ENCODE measurements around the gene MAGEB1.

The MAGEB1 gene

DNA sequence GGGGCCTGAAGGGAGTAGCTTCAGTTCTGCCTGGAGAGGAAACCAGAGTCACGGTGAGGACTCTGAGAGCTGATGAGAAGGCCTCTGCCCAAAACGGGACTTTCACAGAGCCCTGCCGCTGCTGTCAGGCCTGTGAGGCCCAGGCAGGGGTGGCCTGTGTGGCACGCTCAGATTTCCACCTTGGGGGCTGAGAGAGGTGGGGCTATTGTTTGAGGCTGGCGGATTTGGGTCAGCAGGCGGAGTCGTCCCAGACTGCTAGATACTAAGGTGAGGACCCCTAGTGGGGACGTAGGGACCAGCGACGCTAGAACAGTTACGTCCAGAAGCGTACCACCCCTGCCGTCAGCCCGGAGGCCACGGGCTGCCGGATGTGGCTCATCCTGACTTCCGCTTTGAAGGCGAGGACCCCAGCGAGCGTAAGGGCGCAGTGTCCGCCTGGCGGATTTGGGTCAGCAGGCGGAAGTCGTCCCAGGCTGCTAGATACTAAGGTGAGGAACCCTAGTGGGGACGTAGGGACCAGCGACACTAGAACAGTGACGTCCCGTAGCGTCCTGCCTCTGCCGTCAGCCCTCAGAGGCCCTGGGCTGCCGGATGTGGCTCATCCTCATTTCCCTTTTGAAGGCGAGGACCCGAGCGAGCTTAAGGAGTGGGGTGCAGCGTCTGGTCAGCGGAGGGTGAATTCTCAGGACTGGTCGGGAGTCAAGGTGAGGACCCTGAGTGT, at the start of gene MAGEB1:
Gene MAGEB1 (plus strand): TSS at position 378 of the 721 bp plus-strand sequence. CDS start 3,348 bp downstream, outside the sequence.
- no peak within 1 kb of the TSS for H3K27ac ChIP-seq (ENCODE audit: low read depth, low read length)
- no peaks in the 10 kb centered on the region for H3K36me3 ChIP-seq (ENCODE audit: control insufficient read depth in 1 of 2, insufficient read depth in 2 of 2, low read length in 2 of 2)
- H3K27me3 ChIP-seq (ENCODE audit: control insufficient read depth in 1 of 2, insufficient read depth in 2 of 2, low read length in 2 of 2) = no peaks in the 10 kb centered on the region
- H3K9ac ChIP-seq (ENCODE audit: low read depth in 1 of 2, low read length in 2 of 2) = no peak within 1 kb of the TSS
- no peaks in the 10 kb centered on the region for H3K4me1 ChIP-seq (ENCODE audit: control insufficient read depth in 1 of 2, insufficient read depth in 2 of 2, low read length in 2 of 2)
- H3K9me3 ChIP-seq (ENCODE audit: control insufficient read depth in 1 of 2, low read length in 2 of 2) = no peaks in the 10 kb centered on the region
- no peak within 1 kb of the TSS for H3K4me3 ChIP-seq (ENCODE audit: low read depth in 1 of 2, low read length in 2 of 2)

GRCh38 chrX:30212172-30212571, 34.8 kb upstream of the MAGEB1 start:
- no peaks in the 10 kb centered on the region for H3K4me1 ChIP-seq (ENCODE audit: control insufficient read depth in 1 of 2, insufficient read depth in 2 of 2, low read length in 2 of 2)
- no peak overlapping the region for H3K27ac ChIP-seq (ENCODE audit: low read depth, low read length)
- no peaks in the 10 kb centered on the region for H3K9me3 ChIP-seq (ENCODE audit: control insufficient read depth in 1 of 2, low read length in 2 of 2)
- no peaks in the 10 kb centered on the region for H3K27me3 ChIP-seq (ENCODE audit: control insufficient read depth in 1 of 2, insufficient read depth in 2 of 2, low read length in 2 of 2)
- no peaks in the 10 kb centered on the region for H3K36me3 ChIP-seq (ENCODE audit: control insufficient read depth in 1 of 2, insufficient read depth in 2 of 2, low read length in 2 of 2)
- H3K4me3 ChIP-seq (ENCODE audit: low read depth in 1 of 2, low read length in 2 of 2) = no peak overlapping the region
- no peak overlapping the region for H3K9ac ChIP-seq (ENCODE audit: low read depth in 1 of 2, low read length in 2 of 2)

GRCh38 chrX:30215357-30215843, 31.5 kb upstream of the MAGEB1 start, which contains the start of gene MAGEB2:
Gene MAGEB2, plus strand, starts transcription at chrX:30215563. Its CDS starts 3,018 bp downstream, at chrX:30218581.
- no peaks in the 10 kb centered on the region for H3K4me1 ChIP-seq (ENCODE audit: control insufficient read depth in 1 of 2, insufficient read depth in 2 of 2, low read length in 2 of 2)
- H3K9me3 ChIP-seq (ENCODE audit: control insufficient read depth in 1 of 2, low read length in 2 of 2) = no peaks in the 10 kb centered on the region
- H3K27ac ChIP-seq (ENCODE audit: low read depth, low read length) = no peak within 1 kb of the TSS
- H3K36me3 ChIP-seq (ENCODE audit: control insufficient read depth in 1 of 2, insufficient read depth in 2 of 2, low read length in 2 of 2) = no peaks in the 10 kb centered on the region
- no peaks in the 10 kb centered on the region for H3K27me3 ChIP-seq (ENCODE audit: control insufficient read depth in 1 of 2, insufficient read depth in 2 of 2, low read length in 2 of 2)
- H3K4me3 ChIP-seq (ENCODE audit: low read depth in 1 of 2, low read length in 2 of 2) = no peak within 1 kb of the TSS
- no peak within 1 kb of the TSS for H3K9ac ChIP-seq (ENCODE audit: low read depth in 1 of 2, low read length in 2 of 2)

DNA sequence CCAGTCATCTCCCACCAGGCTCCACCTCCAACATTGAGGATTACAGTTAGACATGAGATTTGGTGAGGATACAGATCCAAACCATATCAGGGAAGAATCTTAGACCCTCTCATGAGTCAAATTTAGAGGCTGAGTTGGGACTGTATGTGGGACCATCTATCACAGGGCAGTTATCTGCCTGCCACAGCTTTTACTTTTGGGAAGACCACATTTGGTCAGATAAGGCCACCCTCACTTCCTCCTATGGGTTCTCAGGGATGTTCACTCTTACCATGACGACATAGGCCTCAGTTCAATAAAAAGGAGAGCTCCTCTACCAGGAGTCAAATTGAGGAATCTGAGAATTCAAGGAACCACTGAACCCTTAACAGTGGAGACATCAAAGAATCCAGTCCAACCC, 29.5 kb upstream of the MAGEB1 start:
- Histone ChIP-seq H3K4me1 (ENCODE audit: control insufficient read depth in 1 of 2, insufficient read depth in 2 of 2, low read length in 2 of 2) (no peaks in the 10 kb centered on the region), H3K36me3 (ENCODE audit: control insufficient read depth in 1 of 2, insufficient read depth in 2 of 2, low read length in 2 of 2) (no peaks in the 10 kb centered on the region), H3K9ac (ENCODE audit: low read depth in 1 of 2, low read length in 2 of 2) (no peak overlapping the region), H3K27ac (ENCODE audit: low read depth, low read length) (no peak overlapping the region), H3K9me3 (ENCODE audit: control insufficient read depth in 1 of 2, low read length in 2 of 2) (no peaks in the 10 kb centered on the region), H3K4me3 (ENCODE audit: low read depth in 1 of 2, low read length in 2 of 2) (no peak overlapping the region), H3K27me3 (ENCODE audit: control insufficient read depth in 1 of 2, insufficient read depth in 2 of 2, low read length in 2 of 2) (no peaks in the 10 kb centered on the region)

- H3K27me3 ChIP-seq (ENCODE audit: control insufficient read depth in 1 of 2, insufficient read depth in 2 of 2, low read length in 2 of 2) = no peaks in the 10 kb centered on the region
- no peaks in the 10 kb centered on the region for H3K9me3 ChIP-seq (ENCODE audit: control insufficient read depth in 1 of 2, low read length in 2 of 2)
- H3K27ac ChIP-seq (ENCODE audit: low read depth, low read length) = no peak overlapping the region
Observed at GRCh38 chrX:30219372-30219771, 27.6 kb upstream of the MAGEB1 start.

GRCh38 chrX:30220661-30221060, 26.3 kb upstream of the MAGEB1 start:
- H3K36me3 ChIP-seq (ENCODE audit: control insufficient read depth in 1 of 2, insufficient read depth in 2 of 2, low read length in 2 of 2) = no peaks in the 10 kb centered on the region
- H3K9ac ChIP-seq (ENCODE audit: low read depth in 1 of 2, low read length in 2 of 2) = no peak overlapping the region
- no peaks in the 10 kb centered on the region for H3K27me3 ChIP-seq (ENCODE audit: control insufficient read depth in 1 of 2, insufficient read depth in 2 of 2, low read length in 2 of 2)
- H3K9me3 ChIP-seq (ENCODE audit: control insufficient read depth in 1 of 2, low read length in 2 of 2) = no peaks in the 10 kb centered on the region
- H3K27ac ChIP-seq (ENCODE audit: low read depth, low read length) = no peak overlapping the region
- no peaks in the 10 kb centered on the region for H3K4me1 ChIP-seq (ENCODE audit: control insufficient read depth in 1 of 2, insufficient read depth in 2 of 2, low read length in 2 of 2)
- no peak overlapping the region for H3K4me3 ChIP-seq (ENCODE audit: low read depth in 1 of 2, low read length in 2 of 2)

More at GRCh38 chrX:30219372-30219771, 27.6 kb upstream of the MAGEB1 start:
- Histone ChIP-seq H3K4me1 (ENCODE audit: control insufficient read depth in 1 of 2, insufficient read depth in 2 of 2, low read length in 2 of 2) (no peaks in the 10 kb centered on the region), H3K36me3 (ENCODE audit: control insufficient read depth in 1 of 2, insufficient read depth in 2 of 2, low read length in 2 of 2) (no peaks in the 10 kb centered on the region), H3K4me3 (ENCODE audit: low read depth in 1 of 2, low read length in 2 of 2) (no peak overlapping the region), H3K9ac (ENCODE audit: low read depth in 1 of 2, low read length in 2 of 2) (no peak overlapping the region)

DNA sequence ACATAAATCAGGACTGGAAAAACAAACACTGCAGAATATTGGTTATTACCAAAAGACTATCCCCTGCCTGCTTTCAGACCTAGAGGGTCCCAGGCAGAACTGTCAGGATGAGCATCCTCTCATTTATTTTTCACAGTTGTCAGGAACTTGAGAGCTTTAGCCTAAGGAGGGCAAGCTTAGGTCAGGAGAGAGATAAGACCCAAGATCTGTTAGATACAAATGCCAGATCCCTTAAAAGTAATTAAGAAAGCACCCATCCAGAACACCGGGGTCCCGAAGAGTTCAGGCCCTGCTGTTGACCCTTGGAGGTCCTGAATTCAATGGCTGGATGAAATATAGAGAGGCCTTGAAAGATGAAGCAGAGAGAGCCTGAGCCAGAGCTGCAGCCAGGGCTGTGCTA, 22.4 kb upstream of the MAGEB1 start:
- no peaks in the 10 kb centered on the region for H3K27me3 ChIP-seq (ENCODE audit: control insufficient read depth in 1 of 2, insufficient read depth in 2 of 2, low read length in 2 of 2)
- H3K4me3 ChIP-seq (ENCODE audit: low read depth in 1 of 2, low read length in 2 of 2) = no peak overlapping the region
- no peak overlapping the region for H3K27ac ChIP-seq (ENCODE audit: low read depth, low read length)
- H3K4me1 ChIP-seq (ENCODE audit: control insufficient read depth in 1 of 2, insufficient read depth in 2 of 2, low read length in 2 of 2) = no peaks in the 10 kb centered on the region
- H3K36me3 ChIP-seq (ENCODE audit: control insufficient read depth in 1 of 2, insufficient read depth in 2 of 2, low read length in 2 of 2) = no peaks in the 10 kb centered on the region
- H3K9me3 ChIP-seq (ENCODE audit: control insufficient read depth in 1 of 2, low read length in 2 of 2) = no peaks in the 10 kb centered on the region
- no peak overlapping the region for H3K9ac ChIP-seq (ENCODE audit: low read depth in 1 of 2, low read length in 2 of 2)

- Histone ChIP-seq H3K27me3 (ENCODE audit: control insufficient read depth in 1 of 2, insufficient read depth in 2 of 2, low read length in 2 of 2) (no peaks in the 10 kb centered on the region), H3K4me1 (ENCODE audit: control insufficient read depth in 1 of 2, insufficient read depth in 2 of 2, low read length in 2 of 2) (no peaks in the 10 kb centered on the region), H3K9ac (ENCODE audit: low read depth in 1 of 2, low read length in 2 of 2) (no peak overlapping the region), H3K9me3 (ENCODE audit: control insufficient read depth in 1 of 2, low read length in 2 of 2) (no peaks in the 10 kb centered on the region), H3K36me3 (ENCODE audit: control insufficient read depth in 1 of 2, insufficient read depth in 2 of 2, low read length in 2 of 2) (no peaks in the 10 kb centered on the region), H3K27ac (ENCODE audit: low read depth, low read length) (no peak overlapping the region), H3K4me3 (ENCODE audit: low read depth in 1 of 2, low read length in 2 of 2) (no peak overlapping the region)
Observed at GRCh38 chrX:30228526-30228925, 18.4 kb upstream of the MAGEB1 start.

GRCh38 chrX:30230395-30230794, 16.6 kb upstream of the MAGEB1 start, which contains the start of gene MAGEB3:
Gene MAGEB3, plus strand, starts transcription at chrX:30230657. Its CDS starts 5,268 bp downstream, at chrX:30235925.
- no peaks in the 10 kb centered on the region for H3K9me3 ChIP-seq (ENCODE audit: control insufficient read depth in 1 of 2, low read length in 2 of 2)
- H3K4me3 ChIP-seq (ENCODE audit: low read depth in 1 of 2, low read length in 2 of 2) = no peak within 1 kb of the TSS
- H3K9ac ChIP-seq (ENCODE audit: low read depth in 1 of 2, low read length in 2 of 2) = no peak within 1 kb of the TSS
- no peaks in the 10 kb centered on the region for H3K27me3 ChIP-seq (ENCODE audit: control insufficient read depth in 1 of 2, insufficient read depth in 2 of 2, low read length in 2 of 2)
- no peaks in the 10 kb centered on the region for H3K36me3 ChIP-seq (ENCODE audit: control insufficient read depth in 1 of 2, insufficient read depth in 2 of 2, low read length in 2 of 2)
- no peak within 1 kb of the TSS for H3K27ac ChIP-seq (ENCODE audit: low read depth, low read length)
- no peaks in the 10 kb centered on the region for H3K4me1 ChIP-seq (ENCODE audit: control insufficient read depth in 1 of 2, insufficient read depth in 2 of 2, low read length in 2 of 2)

- no peaks in the 10 kb centered on the region for H3K4me1 ChIP-seq (ENCODE audit: control insufficient read depth in 1 of 2, insufficient read depth in 2 of 2, low read length in 2 of 2)
- H3K4me3 ChIP-seq (ENCODE audit: low read depth in 1 of 2, low read length in 2 of 2) = no peak within 1 kb of the TSS
- H3K27me3 ChIP-seq (ENCODE audit: control insufficient read depth in 1 of 2, insufficient read depth in 2 of 2, low read length in 2 of 2) = no peaks in the 10 kb centered on the region
- H3K9me3 ChIP-seq (ENCODE audit: control insufficient read depth in 1 of 2, low read length in 2 of 2) = no peaks in the 10 kb centered on the region
- no peaks in the 10 kb centered on the region for H3K36me3 ChIP-seq (ENCODE audit: control insufficient read depth in 1 of 2, insufficient read depth in 2 of 2, low read length in 2 of 2)
- no peak within 1 kb of the TSS for H3K27ac ChIP-seq (ENCODE audit: low read depth, low read length)
- H3K9ac ChIP-seq (ENCODE audit: low read depth in 1 of 2, low read length in 2 of 2) = no peak within 1 kb of the TSS
Observed at GRCh38 chrX:30241724-30242415, 5.1 kb upstream of the MAGEB1 start, which contains the start of gene MAGEB4. Gene MAGEB4, plus strand, starts transcription at chrX:30242000. Its CDS starts 136 bp downstream, at chrX:30242136.
